Measurements from ENCODE around the gene CEP44. TPM values are rescaled to one million over a fixed set of nuclear protein-coding genes. Genes with fewer than 3 reads are reported as not detected.
"Not testable (repeated sequence)": the region's sequence is repeated elsewhere in the genome, so short reads cannot be mapped to it uniquely, and the experiment has no call there.

The CEP44 gene
- total RNA-seq, 1 experiment from 2014 or later, result 14.1 TPM

DNA sequence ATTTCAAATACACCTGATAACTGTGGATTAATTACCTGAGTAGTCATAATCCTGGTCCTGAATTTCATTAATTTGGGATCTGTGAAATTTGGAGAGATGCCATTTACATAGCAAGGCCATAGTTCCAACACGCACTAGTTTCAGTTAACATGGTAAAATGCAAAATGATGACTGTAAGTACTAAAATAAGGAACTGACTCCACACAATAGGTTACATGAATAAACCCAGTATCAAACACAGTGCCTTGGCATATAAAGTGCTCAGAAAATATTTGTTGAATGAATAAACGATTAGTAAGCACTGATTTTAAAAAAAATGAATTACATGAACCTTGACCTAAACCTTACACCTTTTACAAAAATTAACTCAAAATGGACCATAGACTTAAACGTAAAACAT lies 9.3 kb upstream of the CEP44 start:
- DNase-seq (ENCODE audit: low spot score), result no peak
- in situ Hi-C loops (cut with HindIII; ENCODE audit: low sequenced_read_pairs), result no loop called here

DNA sequence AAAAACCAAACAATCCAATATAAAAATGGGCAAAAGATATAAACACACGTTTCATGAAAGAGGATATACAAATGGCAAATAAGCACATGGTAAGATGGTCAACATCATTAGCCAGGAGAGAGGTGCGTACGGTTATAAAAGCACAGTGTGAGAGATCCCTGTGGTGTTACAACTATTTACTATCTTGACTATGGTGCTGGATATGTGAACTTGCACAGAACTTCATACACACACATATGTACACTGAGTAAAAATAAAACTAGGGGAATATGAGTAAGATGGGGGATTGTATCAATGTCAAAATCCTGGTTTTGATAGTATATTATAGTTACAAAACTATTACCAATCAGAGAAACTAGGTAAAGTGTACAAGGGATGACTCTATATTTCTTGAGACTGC lies 8.6 kb upstream of the CEP44 start:
- in situ Hi-C loops (cut with HindIII; ENCODE audit: low sequenced_read_pairs), result no loop called here
- no peak for DNase-seq (ENCODE audit: low spot score)

DNA sequence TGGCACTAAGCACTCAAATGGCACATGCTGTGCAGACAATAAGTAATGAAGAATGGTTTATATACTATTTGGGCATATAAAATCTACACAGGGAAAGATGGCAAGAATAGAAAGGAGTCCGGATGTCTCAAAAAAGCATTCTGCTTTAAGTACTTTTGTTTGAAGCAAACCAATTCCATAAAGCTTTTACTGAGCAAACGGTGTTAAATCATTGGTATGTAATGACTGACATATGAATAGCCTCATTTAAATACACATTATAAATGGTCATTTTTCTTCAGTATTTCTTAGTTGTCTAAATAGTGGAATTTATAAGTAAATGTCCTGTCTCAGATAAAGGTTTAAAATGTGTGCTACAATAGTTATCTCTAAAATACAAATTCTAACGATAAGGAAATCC lies 6.3 kb upstream of the CEP44 start:
- DNase-seq (ENCODE audit: low spot score), result no peak
- in situ Hi-C loops (cut with HindIII; ENCODE audit: low sequenced_read_pairs), result no loop called here

DNA sequence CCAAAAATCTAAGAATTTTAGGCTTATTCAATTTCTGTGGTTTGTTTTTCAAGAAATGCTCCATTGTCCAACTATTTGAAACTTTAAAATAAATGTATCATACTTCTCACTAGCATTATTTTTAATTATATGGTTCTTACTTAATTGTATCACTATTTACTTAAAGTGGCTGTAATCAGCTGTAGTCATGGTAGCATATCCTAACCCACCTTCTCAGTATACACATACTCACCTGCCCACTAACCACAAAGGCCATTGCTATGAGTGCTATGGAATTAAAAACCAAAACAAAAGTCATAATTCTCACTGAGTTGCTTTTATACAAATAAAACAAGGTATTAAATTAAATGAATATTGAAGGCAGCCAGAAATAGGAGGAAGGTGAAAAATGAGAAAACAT lies 5.2 kb upstream of the CEP44 start:
- DNase-seq (ENCODE audit: low spot score), result no peak

DNA sequence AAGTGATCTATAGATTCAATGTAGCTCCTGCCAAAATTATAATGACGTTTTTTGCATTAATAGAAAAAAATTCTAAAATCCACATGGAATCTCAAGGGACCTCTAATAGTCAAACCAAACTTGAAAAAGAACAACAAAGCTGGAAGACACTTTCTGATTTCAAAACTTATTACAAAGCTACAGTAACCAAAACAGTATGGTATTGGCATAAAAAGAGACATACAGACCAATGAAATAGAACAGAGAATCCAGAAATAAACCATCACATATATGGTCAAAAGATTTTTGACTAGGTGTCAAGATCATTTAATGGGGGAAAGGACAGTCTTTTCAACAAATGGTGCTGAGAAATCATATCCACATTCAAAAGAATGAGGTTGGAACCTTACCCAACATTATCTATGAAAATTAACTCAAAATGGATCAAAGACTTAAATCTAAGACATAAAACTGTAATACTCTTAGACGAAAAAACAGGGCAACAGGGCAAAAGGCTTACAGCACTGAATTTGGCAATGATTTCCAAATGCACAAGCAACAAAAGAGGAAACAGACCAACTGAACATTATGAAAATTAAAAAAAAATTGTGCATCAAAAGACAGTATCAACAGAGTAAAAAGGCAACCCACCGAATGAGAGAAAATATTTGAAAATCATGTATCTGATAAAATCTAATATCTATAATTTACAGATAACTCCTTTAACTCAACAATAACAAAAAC lies 4.1 kb upstream of the CEP44 start:
- no peak for DNase-seq (ENCODE audit: low spot score)

More for the DNA sequence above, 5.2 kb upstream of the CEP44 start:
- in situ Hi-C loops (cut with HindIII; ENCODE audit: low sequenced_read_pairs), result no loop called here

DNA sequence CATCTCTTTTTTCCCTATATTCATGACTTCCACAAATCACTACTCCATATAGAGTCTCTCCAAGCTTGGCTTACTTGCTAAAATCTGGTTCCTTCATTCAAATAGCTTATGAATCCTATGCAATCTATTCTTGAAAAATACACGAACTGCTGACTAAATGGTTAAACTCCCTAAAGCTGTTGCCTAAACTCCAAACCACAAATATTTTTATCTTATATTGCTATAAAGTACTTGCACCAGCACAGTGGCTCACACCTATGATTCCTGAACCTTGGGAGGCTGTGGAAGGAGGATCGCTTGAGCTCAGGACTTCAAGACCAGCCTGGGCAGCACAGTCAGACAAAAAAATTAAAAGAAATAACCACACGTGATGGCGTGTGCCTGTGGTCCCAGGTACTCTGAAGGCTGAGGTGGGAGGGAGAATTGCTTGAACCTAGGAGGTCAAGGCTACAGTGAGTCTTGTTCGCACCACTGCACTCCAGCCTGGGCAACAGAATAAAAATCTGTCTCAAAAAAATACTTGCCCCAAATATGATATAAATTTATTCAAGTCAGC lies 2.5 kb upstream of the CEP44 start:
- DNase-seq (ENCODE audit: low spot score), result no peak
- in situ Hi-C loops (cut with HindIII; ENCODE audit: low sequenced_read_pairs), result no loop called here

More for the DNA sequence above, 4.1 kb upstream of the CEP44 start:
- in situ Hi-C loops (cut with HindIII; ENCODE audit: low sequenced_read_pairs), result no loop called here

DNA sequence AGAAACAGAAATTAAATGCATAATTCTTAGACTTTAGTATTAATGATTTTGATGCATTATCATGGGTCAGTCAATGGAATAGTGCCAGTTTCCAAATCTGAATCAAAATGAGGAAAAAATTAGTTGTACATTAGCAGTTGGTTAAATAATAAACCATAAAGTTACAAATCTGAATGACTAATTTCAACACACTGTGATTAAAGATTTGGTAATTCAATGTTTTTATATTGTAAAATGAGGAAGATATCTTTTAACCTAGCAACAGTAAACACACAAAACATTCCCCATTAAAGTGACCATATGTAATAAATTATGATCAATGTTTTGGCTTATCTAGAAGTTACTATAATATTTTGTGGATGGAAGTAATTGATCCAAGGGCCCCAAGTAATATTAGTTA lies 1.8 kb upstream of the CEP44 start:
- in situ Hi-C loops (cut with HindIII; ENCODE audit: low sequenced_read_pairs), result no loop called here
- DNase-seq (ENCODE audit: low spot score), result no peak

DNA sequence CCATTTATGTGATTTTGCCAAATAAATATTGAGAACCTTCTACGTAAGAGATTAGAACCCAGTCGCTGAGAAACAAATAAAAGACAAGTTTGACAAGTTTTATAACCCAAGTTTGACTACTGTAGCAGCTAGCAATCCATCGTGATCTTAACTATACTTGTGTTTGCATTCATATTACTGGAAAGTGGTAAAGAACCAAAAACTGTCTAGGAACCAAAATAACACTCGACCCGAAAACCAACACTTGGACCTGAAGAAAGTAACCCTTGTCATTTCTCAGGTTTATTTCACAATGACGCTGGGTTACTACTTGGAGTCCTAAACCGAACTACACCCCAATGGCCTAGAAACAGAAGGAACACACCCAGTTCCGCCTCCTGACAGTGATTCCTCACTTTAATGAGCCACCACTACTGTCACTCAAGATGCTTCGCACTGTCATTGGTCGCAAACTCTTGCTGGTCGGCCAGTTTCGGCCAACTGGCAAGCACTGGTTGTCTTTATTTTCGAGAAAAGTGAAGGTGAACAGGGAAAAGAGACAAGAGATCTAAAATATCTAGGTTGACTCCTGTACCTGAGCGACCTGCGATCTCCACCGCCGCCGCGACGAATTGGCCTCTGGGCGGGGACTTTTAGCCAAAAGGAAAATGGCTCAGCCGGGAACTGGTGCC lies 740 bp upstream of the CEP44 start:
- DNase-seq (ENCODE audit: low spot score), result peak; percentile 98
- in situ Hi-C loops (cut with HindIII; ENCODE audit: low sequenced_read_pairs), result no loop called here

DNA sequence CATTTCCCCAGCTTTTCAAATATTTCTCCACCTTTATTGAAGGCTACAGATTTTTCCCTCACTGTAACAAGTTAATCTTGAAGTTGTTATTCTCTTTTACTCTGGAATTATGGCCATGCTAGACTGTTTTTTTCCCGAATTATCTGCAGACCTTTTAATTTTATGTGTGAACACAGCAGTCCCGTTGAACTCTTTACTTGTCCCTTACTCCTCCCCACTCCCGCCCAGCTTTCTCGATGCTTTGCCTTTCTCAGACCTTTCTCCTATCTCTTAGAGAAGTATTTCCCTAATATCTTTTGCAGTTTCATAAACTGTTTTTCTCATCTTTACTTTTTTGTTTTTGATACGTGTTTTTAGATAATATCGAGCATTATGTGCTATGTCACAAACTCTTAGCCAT lies 776 bp downstream of the CEP44 start:
- DNase-seq (ENCODE audit: low spot score), result no peak
- in situ Hi-C loops (cut with HindIII; ENCODE audit: low sequenced_read_pairs), result no loop called here

DNA sequence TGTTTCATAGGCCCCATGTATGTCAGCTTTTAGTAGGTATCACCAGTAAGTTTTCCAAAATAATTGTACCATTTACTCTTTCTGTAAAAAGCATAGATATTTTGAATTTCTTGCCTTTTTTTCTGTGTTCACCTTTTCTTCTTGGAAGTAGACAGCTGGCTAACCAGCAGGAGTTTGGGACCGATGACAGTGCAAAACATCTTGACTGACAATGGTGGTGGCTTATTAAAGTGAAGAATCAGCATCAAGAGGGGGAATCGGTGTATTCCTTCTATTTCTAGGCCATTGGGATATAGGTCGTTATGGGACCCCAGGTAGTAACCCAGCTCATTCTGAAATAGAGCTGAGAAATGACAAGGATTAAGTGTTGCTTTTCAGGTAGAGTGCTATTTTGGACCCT lies 3.2 kb downstream of the CEP44 start:
- in situ Hi-C loops (cut with HindIII; ENCODE audit: low sequenced_read_pairs), result no loop called here

DNA sequence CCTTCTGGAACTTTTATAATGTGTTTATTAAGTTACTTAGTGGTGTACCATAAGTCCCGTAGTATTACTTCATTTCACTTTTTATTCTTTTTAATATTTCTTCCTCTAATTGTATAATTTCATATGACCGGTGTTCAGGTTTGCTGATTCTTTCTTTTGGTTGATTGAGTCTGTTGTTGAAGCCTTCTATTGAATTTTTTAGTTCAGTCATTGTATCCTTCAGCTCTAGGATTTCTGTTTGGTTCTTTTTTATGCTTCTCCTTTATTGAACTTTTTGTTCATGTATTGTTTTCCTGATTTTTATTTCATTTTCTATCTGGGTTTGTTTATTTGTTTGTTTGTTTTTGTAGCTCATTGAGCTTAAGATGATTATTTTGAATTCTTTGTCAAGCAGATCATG lies 8.8 kb downstream of the CEP44 start:
- DNase-seq (ENCODE audit: low spot score), result no peak
- in situ Hi-C loops (cut with HindIII; ENCODE audit: low sequenced_read_pairs), result no loop called here

More for the DNA sequence above, 3.2 kb downstream of the CEP44 start:
- peak; percentile 29 for DNase-seq (ENCODE audit: low spot score)

DNA sequence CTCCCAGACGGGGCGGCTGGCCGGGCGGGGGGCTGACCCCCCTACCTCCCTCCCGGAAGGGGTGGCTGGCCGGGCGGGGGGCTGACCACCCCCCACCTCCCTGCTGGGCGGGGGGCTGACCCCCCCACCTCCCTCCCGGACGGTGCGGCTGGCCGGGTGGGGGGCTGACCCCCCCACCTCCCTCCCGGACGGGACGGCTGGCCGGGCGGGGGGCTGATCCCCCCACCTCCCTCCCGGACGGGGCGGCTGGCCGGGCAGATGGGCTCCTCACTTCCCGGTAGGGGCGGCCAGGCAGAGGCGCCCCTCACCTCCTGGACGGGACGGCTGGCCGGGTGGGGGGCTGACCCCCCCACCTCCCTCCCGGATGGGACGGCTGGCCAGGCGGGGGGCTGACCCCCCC lies 10.9 kb downstream of the CEP44 start:
- DNase-seq (ENCODE audit: low spot score); in situ Hi-C loops (cut with HindIII; ENCODE audit: low sequenced_read_pairs): not testable (repeated sequence)

DNA sequence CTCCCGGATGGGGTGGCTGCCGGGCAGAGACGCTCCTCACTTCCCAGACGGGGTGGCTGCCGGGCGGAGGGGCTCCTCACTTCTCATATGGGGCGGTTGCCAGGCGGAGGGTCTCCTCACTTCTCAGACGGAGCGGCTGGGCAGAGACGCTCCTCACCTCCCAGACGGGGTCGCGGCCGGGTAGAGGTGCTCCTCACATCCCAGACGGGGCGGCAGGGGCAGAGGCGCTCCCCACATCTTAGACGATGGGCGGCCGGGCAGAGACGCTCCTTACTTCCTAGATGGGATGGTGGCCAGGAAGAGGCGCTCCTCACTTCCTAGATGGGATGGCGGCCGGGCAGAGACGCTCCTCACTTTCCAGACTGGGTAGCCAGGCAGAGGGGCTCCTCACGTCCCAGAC lies 11.4 kb downstream of the CEP44 start:
- DNase-seq (ENCODE audit: low spot score); in situ Hi-C loops (cut with HindIII; ENCODE audit: low sequenced_read_pairs): not testable (repeated sequence)

DNA sequence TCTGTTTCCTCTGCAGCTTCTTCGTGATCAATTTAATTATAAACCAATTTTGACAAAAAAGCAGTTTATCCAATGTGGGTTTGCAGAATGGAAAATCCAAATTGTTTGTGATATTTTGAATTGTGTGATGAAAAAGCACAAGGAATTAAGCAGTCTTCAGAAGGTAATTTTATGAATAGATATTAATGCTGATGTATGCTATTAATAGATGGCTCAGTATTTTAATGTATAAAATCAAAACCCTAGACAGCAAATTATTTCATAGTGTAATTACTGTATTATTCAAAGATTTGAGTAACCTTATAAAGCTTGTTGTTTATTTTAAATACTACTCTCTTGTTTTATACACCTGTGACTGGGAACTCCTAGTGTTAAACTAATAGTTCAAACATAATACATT lies 20.0 kb downstream of the CEP44 start:
- no peak for DNase-seq (ENCODE audit: low spot score)
- in situ Hi-C loops (cut with HindIII; ENCODE audit: low sequenced_read_pairs), result no loop called here

DNA sequence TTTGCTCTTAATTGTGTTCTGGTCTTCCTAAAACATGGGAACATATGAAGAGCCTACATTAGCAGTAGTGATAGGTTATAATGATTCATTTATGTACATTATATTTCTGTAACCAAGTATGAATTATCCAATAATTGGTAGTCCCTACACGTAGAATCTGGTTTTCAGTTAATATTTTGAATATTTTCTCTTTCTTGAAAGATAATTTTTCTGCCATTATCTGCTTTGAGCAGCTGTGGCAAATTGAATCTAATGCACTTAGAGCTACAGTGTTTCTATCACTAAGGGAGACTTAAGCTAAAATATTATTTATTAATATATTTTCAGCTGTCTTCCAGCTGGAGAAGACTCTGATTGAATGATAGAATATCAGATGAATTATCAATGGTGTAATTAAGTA lies 21.0 kb downstream of the CEP44 start:
- in situ Hi-C loops (cut with HindIII; ENCODE audit: low sequenced_read_pairs), result no loop called here
- no peak for DNase-seq (ENCODE audit: low spot score)

DNA sequence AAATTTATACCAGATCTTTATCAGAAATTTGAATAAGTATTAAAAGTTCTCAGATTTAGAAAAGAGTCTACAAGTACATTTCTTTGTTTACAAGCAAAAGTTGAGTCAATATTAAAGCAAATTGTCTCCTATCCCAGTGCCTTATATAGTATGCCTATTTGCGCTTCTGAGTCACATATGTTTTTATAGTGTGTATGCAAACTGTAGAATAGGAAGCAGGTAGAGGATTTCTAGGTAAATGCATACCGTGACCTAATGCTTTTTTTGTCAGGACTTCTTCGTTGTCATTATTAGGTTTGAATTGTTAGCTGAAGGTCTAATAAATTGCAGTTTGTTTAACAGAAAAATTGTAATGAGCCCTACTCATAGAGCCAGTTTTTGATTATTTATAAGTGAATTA lies 22.2 kb downstream of the CEP44 start:
- in situ Hi-C loops (cut with HindIII; ENCODE audit: low sequenced_read_pairs), result no loop called here
- DNase-seq (ENCODE audit: low spot score), result no peak

DNA sequence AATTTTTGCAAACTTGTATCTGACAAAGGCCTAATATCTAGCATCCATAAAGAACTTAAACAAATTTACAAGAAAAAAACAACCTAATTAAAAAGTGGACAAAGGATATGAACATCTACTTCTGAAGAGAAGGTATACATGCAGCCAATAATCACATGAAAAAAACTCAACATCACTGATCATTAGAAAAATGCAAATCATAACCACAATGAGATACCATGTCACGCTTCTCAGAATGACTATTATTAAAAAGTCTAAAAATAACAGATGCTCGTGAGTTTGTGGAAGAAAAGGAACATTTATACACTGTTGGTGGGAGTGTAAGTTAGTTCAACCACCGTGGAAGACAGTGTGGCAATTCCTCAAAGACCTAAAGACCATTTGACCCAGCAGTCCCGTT lies 24.0 kb downstream of the CEP44 start:
- in situ Hi-C loops (cut with HindIII; ENCODE audit: low sequenced_read_pairs), result no loop called here
- DNase-seq (ENCODE audit: low spot score), result no peak

DNA sequence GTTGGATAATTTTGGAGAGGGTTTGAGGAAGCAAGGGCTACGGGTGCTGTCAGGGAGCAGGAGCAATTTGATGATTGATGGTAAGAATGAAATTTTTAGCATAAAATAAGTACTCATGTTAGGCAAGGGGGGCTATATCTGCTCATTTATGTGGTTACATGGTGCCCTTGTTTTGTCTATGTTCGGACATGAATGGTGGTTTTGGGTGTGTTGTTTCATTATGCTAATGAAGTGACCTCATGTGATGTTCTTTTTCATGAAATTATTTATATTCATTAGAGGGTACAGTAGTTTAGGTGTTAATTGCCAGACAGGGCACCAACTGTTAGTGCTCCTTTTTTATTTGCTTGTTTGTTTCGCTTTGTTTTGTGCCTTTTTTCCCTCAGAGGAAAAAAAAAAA lies 29.3 kb downstream of the CEP44 start:
- DNase-seq (ENCODE audit: low spot score), result no peak
- in situ Hi-C loops (cut with HindIII; ENCODE audit: low sequenced_read_pairs), result no loop called here

DNA sequence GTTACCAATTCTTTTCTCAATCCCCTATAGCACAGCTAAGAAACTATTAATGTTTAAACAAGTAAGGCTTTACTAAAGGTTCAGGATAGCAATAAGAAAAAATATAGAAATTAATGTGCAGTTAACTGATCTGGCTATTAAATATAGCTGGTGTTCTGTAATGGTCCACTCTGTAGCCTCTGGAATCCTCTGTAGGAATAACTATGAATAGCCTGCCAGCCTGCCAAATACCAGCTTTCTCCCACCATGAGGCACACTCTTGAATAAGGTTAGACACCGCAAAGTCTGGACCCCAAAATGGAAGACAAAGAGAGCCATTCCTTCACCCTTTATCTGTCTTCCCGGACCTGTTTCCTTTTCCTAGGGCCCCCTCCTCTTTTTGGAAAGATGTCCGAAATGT lies 30.6 kb downstream of the CEP44 start:
- in situ Hi-C loops (cut with HindIII; ENCODE audit: low sequenced_read_pairs), result no loop called here
- no peak for DNase-seq (ENCODE audit: low spot score)

DNA sequence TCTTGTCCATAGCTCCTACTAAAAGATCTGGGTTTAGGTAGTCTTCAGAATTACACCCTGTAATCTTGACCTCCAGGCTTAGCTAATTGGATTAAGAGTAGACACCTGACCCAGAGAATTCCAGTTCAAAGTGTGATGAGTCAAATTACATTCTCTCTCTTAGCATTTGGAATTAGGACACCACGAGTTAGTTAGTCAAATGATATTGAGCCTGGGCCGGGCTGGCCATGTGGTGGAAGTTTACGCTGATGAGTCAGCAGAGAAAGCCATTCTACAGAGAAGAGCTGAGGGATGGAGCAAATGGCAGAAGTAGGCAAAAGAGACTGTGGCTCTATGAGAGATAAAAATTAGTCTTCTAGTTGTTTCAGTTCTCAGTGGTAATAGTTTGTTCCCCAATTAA lies 31.1 kb downstream of the CEP44 start:
- no peak for DNase-seq (ENCODE audit: low spot score)
- in situ Hi-C loops (cut with HindIII; ENCODE audit: low sequenced_read_pairs), result no loop called here

DNA sequence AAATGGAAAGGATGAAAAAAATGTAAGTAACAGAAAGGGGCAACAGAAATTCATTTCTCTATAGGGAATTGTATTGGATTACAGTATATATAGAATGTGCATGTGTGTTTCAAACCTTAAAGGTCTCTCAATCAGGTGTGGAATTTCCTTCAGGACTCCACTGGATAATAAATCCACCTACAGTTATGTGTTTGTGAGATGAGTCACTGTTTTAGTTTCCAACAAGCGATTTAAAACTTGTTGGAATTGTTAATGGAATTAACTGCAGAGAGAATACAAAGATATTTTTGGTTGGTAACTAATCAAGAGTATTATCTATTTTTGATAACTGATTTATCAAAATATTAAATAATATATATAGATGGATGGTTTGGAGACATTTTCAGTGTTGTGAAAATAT lies 32.8 kb downstream of the CEP44 start:
- in situ Hi-C loops (cut with HindIII; ENCODE audit: low sequenced_read_pairs), result no loop called here
- DNase-seq (ENCODE audit: low spot score), result no peak
